Keratinocyte (primary cell): ENCODE data around the gene PRKAR1B.

Experiments
- CTCF ChIP-seq, 3 experiments: IDR thresholded peaks in 1 of 3; conservative IDR thresholded peaks in 1 of 3; optimal IDR thresholded peaks in 1 of 3; 2 replicates in 2 of 3; 3 replicates in 1 of 3; pipeline versions ENCODE3 to v1.5.1; 2011; ENCODE audit warnings: low read length in 3 of 3, mild to moderate bottlenecking in 3 of 3, moderate library complexity in 2 of 3, control low read depth in 1 of 3, inconsistent platforms in 1 of 3; ENCODE audit not compliant: insufficient read depth in 2 of 3; ENCODE audit errors: extremely low read depth in 1 of 3
- EZH2 ChIP-seq: IDR thresholded peaks from one replicate; pipeline ENCODE4 v1.6.1; 2012; ENCODE audit warnings: inconsistent platforms, mild to moderate bottlenecking, low read length, moderate library complexity

GRCh38 chr7:593324-594115 lies 133.6 kb downstream of the PRKAR1B start:
- no peak for TF ChIP-seq CTCF (optimal IDR thresholded peaks at IDR 0.05 in 1 of 3, IDR thresholded peaks at IDR 0.05 in 1 of 3, conservative IDR thresholded peaks at IDR 0.05 in 1 of 3; ENCODE audit: extremely low read depth in 1 of 3, insufficient read depth in 2 of 3, low read length in 3 of 3)
- no peak for TF ChIP-seq EZH2
